AG04449 (cell line): Measurements from ENCODE around the gene CALN1.

Experiments
- CTCF ChIA-PET: fragments of 350-600 bp; formaldehyde crosslinking; extraction: SDS; loops from one replicate; lab custom pipeline; 2021; ENCODE audit warnings: antibody characterized with exemption; lab: Yijun Ruan, JAX
- POLR2A ChIA-PET: fragments of 400-600, 350-600 bp; formaldehyde crosslinking; extraction: SDS; loops from one replicate; lab custom pipeline; 2020; ENCODE audit warnings: antibody characterized with exemption, inconsistent platforms; lab: Yijun Ruan, JAX
- DNase-seq: peaks from one replicate; pipeline ENCODE4 v3.0.0-alpha.2; 2010; ENCODE audit warnings: low read depth, low spot score
- H3K4me3 ChIP-seq: 2 replicates; pipeline ENCODE4 v1.5.1; 2011; ENCODE audit warnings: low read depth, mild to moderate bottlenecking, control low read depth, low read length
- TF ChIP-seq, protein P1 (sequence below): IDR thresholded peaks from one replicate; pipeline ENCODE4 v1.5.1; 2011; ENCODE audit warnings: mild to moderate bottlenecking, moderate library complexity, low read length, control low read depth, inconsistent platforms; ENCODE audit not compliant: insufficient read depth; ENCODE audit errors: missing control alignments

Gene CALN1

DNA sequence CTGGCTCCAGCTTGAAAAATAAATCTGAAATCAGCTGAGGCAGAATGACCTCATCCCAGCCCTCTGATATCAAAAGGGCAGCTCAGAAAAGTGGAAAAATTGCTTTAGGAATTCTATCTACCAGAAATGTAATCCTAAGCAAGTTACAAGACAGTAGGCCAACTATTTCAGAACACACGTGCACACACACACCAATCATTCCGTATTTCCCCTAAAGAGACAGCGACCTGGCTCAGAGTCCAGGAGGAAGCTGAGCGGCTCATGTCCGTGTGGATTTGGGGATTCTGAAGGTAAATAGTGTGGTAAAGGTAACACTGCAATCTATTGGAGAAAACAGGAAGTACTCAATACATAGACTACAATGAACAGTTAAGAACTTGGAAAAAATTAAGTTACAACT, 288.2 kb downstream of the CALN1 start:
- no peak for DNase-seq
- H3K4me3 ChIP-seq, result no peak overlapping the region
- TF ChIP-seq, protein P1, sequence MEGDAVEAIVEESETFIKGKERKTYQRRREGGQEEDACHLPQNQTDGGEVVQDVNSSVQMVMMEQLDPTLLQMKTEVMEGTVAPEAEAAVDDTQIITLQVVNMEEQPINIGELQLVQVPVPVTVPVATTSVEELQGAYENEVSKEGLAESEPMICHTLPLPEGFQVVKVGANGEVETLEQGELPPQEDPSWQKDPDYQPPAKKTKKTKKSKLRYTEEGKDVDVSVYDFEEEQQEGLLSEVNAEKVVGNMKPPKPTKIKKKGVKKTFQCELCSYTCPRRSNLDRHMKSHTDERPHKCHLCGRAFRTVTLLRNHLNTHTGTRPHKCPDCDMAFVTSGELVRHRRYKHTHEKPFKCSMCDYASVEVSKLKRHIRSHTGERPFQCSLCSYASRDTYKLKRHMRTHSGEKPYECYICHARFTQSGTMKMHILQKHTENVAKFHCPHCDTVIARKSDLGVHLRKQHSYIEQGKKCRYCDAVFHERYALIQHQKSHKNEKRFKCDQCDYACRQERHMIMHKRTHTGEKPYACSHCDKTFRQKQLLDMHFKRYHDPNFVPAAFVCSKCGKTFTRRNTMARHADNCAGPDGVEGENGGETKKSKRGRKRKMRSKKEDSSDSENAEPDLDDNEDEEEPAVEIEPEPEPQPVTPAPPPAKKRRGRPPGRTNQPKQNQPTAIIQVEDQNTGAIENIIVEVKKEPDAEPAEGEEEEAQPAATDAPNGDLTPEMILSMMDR, result no peak
- POLR2A ChIA-PET, result no interaction called here
- CTCF ChIA-PET, result no interaction called here

DNA sequence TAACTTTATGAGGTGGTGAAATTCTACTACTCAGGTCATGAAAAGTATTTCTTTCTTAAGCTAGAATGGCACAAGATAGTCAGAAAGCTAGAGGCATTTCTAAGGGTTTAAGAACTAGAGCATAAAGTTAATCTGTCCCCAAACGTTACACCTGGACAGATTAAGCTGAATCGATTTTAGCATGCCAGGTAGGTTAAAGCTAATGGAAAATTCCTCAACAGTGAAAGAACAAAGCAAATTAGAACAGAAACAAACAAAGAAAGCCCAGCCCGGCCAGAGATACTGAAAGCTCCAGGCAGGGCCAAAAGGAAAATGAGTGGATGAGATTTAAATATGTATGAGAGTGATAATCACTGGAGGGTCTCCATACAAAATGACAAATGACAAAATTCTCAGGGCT, 293.8 kb downstream of the CALN1 start:
- POLR2A ChIA-PET, result no interaction called here
- TF ChIP-seq, protein P1, result no peak
- H3K4me3 ChIP-seq, result no peak overlapping the region
- CTCF ChIA-PET, result no interaction called here
- DNase-seq, result no peak

DNA sequence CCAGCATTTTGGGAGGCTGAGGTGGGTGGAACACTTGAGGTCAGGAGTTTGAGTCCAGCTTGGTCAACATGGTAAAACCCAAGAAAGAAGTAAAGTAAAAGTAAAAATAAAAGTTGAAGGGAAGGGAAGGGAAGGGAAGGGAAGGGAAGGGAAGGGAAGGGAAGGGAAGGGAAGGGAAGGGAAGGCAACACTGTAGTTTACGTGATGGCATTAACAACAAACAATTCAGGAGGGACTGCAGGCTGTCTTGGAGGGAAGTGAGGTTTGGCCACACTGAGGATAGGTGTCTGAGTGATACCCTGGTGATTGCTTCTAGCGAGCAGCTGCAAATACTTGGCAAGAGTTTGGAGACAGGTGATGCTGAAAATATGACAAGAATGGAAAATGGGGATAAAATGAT, 298.0 kb downstream of the CALN1 start:
- POLR2A ChIA-PET, result no interaction called here
- CTCF ChIA-PET, result no interaction called here

DNA sequence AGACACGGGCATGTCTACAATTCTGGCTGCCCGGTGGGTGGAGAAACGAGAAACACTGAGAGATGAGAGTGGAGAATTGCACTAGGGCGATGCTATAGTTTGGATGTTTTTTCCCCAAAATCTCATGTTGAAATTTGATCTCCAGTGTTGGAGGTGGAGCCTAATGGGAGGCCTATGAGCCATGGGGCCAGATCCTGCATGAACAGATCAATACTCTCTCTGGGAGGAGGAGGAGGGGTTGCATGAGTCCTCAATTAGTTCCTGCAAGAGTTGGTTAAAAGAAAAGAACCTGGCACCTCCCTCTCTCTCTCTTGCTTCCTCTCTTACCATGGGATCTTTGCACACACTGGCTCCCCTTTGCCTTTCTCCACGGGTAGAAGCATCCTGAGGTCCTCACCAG, 299.1 kb downstream of the CALN1 start:
- H3K4me3 ChIP-seq, result no peak overlapping the region
- TF ChIP-seq, protein P1, result no peak
- POLR2A ChIA-PET, result no interaction called here
- CTCF ChIA-PET, result no interaction called here
- DNase-seq, result no peak

More for the DNA sequence above, 298.0 kb downstream of the CALN1 start:
- DNase-seq, result no peak
- TF ChIP-seq, protein P1, result no peak
- H3K4me3 ChIP-seq, result no peak overlapping the region

DNA sequence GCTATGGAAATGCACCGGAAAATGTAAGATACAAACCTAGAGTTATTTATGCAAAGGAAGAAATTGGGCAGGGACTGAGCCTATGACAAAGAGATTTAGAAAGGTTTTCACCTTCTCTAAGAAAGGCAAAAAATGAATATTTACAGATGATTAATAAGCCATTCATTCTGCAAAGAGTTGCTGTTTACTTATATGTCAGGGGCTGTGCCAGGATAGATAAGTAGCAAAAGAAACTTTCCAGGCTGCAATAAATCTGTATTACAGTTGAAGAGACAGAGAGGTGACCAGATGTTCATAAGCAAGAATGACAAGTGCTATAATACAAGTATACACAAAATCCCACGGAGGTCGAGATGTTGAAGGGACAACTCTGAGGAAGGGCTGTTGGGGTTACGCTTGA, 299.6 kb downstream of the CALN1 start:
- POLR2A ChIA-PET, result no interaction called here
- no peak for DNase-seq
- H3K4me3 ChIP-seq, result no peak overlapping the region
- CTCF ChIA-PET, result no interaction called here
- TF ChIP-seq, protein P1, result no peak

DNA sequence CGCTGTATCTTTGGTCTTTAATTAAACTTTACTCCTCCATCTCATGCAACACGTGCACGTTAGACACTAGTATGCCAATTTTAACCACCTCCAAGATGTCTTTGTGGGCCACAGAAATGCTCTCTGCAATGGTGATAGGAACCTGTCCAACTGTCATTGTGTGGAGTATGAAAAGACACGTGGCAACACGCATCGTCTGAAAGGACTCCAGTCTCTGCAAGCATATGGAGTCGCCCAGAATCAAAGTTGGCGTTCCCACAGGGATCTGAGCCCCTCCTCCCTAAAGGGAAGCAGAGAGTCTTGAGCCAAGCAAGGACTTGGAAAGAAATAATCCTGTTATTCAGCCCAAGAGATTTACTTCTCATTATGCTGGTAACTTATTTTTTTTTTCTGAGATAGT, 301.1 kb downstream of the CALN1 start:
- no peak overlapping the region for H3K4me3 ChIP-seq
- POLR2A ChIA-PET, result no interaction called here
- no peak for DNase-seq
- CTCF ChIA-PET, result no interaction called here
- TF ChIP-seq, protein P1, result no peak
